Dendritic cell treated with granulocyte-macrophage colony-stimulating factor and Interleukin-4, amounts not matched to agents 40 ng/mL and 50 ng/mL, for 4 days (primary cell): ENCODE data around the gene RAB8A.
"Not testable (repeated sequence)": the region's sequence is repeated elsewhere in the genome, so short reads cannot be mapped to it uniquely, and the experiment has no call there.

Source experiments
- H3K27ac Mint-ChIP-seq: one replicate; pipeline ENCODE4 v1.8.0; 2022; ENCODE audit warnings: mild to moderate bottlenecking, mixed read lengths
- H3K27me3 Mint-ChIP-seq: one replicate; pipeline ENCODE4 v1.8.0; 2022; ENCODE audit warnings: mild to moderate bottlenecking, mixed read lengths
- H3K36me3 Mint-ChIP-seq: one replicate; pipeline ENCODE4 v1.8.0; 2022; ENCODE audit warnings: low read depth, mixed read lengths
- H3K4me1 Mint-ChIP-seq: one replicate; pipeline ENCODE4 v1.8.0; 2022; ENCODE audit warnings: low read depth, mixed read lengths
- H3K4me3 Mint-ChIP-seq: one replicate; pipeline ENCODE4 v1.8.0; 2022; ENCODE audit warnings: mild to moderate bottlenecking, moderate library complexity, mixed read lengths
- H3K9me3 Mint-ChIP-seq: one replicate; pipeline ENCODE4 v1.8.0; 2022; ENCODE audit warnings: mixed read lengths
- intact Hi-C: fragments of 100-400 bp; cut with micrococcal nuclease; formaldehyde crosslinking; loops from one replicate; pipeline ENCODE4 v1.15.0; 2022

Gene RAB8A

DNA sequence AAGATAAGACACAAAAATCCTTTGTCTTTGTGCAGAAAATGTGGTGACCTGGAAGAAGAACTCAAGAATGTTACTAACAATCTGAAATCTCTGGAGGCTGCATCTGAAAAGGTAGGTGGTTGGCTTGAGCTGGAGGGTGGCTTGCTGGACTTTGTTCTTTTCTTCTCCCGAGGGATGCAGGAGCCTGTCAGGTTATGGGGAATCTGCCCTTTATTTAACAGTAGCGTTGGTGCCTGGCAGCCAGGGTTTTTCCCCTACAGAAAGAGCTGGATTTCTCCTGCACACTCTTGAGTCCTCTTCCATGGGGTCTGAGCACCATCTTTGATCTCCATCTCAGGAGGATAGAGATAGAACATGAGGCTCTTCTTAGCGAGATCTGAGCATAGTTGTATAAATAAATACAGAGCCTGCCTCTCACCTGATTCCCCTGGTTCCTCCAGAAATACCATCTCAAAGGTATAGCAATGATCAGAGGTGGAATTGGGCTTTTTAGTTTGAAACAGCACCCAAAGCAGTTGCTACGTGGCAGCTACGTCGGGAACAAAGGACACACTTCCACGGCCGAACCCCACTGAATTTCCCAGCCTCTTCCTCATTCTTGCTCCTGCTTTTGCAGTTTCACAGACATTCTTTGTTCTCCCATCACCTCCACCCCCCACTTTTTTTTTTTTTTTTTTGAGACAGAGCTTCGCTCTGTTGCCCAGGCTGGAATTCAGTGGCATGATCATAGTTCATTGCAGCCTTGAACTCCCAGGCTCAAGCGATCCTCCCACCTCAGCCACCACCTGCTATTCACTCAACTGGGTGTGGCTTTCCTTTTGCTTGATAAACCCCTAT lies 22.5 kb upstream of the RAB8A start:
- Mint-ChIP-seq H3K4me3 (no peak overlapping the region), H3K27me3 (no peaks in the 10 kb centered on the region), H3K36me3 (peaks cover 100% of the 10 kb centered on the region), H3K9me3 (no peaks in the 10 kb centered on the region), H3K27ac (peak overlapping the region; percentile 59), H3K4me1 (peaks cover 41% of the 10 kb centered on the region)
- intact Hi-C loops, result no loop called here

DNA sequence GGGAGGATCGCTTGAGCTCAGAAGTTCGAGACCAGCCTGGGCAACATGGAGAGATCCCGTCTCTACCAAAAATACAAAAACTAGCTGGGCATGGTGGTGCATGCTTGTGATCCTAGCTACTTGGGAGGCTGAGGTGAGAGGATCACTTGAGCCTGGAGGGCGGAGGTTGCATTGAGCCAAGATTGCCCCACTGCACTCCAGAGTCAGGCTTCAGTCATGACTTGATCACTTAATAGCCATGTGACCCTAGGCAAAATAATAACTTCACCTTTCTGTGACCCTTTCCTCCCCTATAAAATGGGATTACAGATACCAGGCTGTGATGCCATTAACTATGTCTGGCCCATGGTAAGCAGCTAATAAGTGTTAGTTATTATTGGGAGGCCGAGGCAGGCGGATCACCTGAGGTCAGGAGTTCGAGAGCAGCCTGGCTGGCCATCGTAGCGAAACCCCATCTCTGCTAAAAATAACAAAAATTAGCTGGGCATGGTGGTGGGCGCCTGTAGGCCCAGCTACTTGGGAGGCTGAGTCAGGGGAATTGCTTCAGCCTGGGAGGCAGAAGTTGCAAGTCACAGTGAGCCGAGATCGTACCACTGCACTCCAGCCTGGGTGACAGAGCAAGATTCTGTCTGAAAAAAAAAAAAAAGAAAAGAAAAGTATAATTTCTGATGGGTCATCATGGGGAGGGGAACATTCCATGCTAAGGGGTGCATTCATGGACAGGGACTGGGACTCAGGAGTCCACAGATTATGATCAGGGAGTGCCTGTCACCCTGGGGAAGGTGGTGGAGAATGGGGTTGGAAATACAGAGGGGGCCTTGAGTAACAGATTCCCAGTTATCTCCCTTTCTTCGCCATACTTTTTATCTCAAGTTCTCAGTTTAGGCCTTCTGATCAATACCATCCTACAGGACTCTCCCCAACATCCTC lies 19.9 kb upstream of the RAB8A start:
- peaks cover 100% of the 10 kb centered on the region for H3K36me3 Mint-ChIP-seq
- no peak overlapping the region for H3K4me3 Mint-ChIP-seq
- H3K27me3 Mint-ChIP-seq, result no peaks in the 10 kb centered on the region
- H3K9me3 Mint-ChIP-seq, result no peaks in the 10 kb centered on the region
- H3K4me1 Mint-ChIP-seq, result peaks cover 21% of the 10 kb centered on the region
- no peak overlapping the region for H3K27ac Mint-ChIP-seq
- intact Hi-C loops, result no loop called here

- H3K27me3 Mint-ChIP-seq, result no peaks in the 10 kb centered on the region
- H3K4me3 Mint-ChIP-seq, result no peak overlapping the region
- intact Hi-C loops, result no loop called here
- peaks cover 100% of the 10 kb centered on the region for H3K36me3 Mint-ChIP-seq
- peaks cover 15% of the 10 kb centered on the region for H3K4me1 Mint-ChIP-seq
- H3K9me3 Mint-ChIP-seq, result no peaks in the 10 kb centered on the region
- H3K27ac Mint-ChIP-seq, result peak overlapping the region; percentile 12
These were observed 17.2 kb upstream of the RAB8A start for GRCh38 chr19:16094360-16095070.

GRCh38 chr19:16095071-16095571 lies 16.6 kb upstream of the RAB8A start:
- H3K4me1 Mint-ChIP-seq, result peaks cover 15% of the 10 kb centered on the region
- intact Hi-C loops, result no loop called here

DNA sequence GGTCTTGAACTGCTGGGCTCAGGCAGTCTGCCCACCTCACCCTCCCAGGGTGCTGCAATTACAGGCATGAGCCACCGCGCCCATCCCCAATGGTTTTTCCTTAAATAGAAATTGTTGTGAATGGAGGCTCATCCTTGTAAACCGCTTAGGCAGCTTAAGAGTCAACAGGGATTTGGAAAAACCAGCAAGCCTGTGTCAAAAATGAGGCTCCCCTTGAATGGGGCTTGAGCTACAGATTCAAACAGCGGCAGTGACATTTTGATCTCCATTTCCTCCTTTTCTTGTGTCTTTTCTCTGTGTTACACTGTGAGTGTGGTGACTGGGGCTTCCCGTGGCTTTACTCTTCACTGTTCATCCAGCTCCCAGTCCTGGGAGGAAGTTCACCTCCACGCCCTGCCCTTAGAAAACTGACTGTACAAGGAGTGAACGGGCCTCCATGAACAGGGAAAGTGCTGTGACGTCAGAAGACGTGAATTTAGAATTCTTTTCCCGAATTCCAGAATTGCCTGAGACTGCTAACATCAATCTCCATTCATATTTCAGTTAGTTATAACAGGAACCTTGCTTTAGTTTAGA lies 15.3 kb upstream of the RAB8A start:
- Mint-ChIP-seq H3K4me3 (no peak overlapping the region), H3K36me3 (peaks cover 100% of the 10 kb centered on the region), H3K27ac (peak overlapping the region; percentile 62), H3K9me3 (no peaks in the 10 kb centered on the region), H3K4me1 (peaks cover 15% of the 10 kb centered on the region), H3K27me3 (no peaks in the 10 kb centered on the region)
- intact Hi-C loops, result no loop called here

More at GRCh38 chr19:16095071-16095571, 16.6 kb upstream of the RAB8A start:
- Mint-ChIP-seq H3K27ac (peak overlapping the region; percentile 12), H3K9me3 (no peaks in the 10 kb centered on the region), H3K27me3 (no peaks in the 10 kb centered on the region), H3K4me3 (no peak overlapping the region), H3K36me3 (peaks cover 100% of the 10 kb centered on the region)

DNA sequence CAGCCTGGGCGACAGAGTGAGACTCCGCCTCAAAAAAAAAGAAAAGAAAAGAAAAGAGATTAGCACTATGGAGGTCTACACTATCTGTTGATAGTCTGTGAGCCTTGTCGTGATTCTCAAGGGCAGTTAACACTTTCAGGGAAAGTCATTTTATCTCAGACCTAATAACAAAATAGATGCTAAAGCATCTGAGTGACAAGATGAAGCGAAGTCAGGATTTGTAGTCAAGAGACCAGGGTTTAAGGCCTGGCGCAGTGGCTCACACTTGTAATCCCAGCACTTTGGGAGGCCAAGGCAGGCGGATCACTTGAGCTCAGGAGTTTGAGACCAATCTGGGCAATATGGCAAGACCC lies 13.3 kb upstream of the RAB8A start:
- H3K4me1 Mint-ChIP-seq, result peaks cover 18% of the 10 kb centered on the region
- intact Hi-C loops, result no loop called here
- no peak overlapping the region for H3K27ac Mint-ChIP-seq
- H3K27me3 Mint-ChIP-seq, result no peaks in the 10 kb centered on the region
- H3K4me3 Mint-ChIP-seq, result no peak overlapping the region
- no peaks in the 10 kb centered on the region for H3K9me3 Mint-ChIP-seq
- H3K36me3 Mint-ChIP-seq, result peaks cover 100% of the 10 kb centered on the region

DNA sequence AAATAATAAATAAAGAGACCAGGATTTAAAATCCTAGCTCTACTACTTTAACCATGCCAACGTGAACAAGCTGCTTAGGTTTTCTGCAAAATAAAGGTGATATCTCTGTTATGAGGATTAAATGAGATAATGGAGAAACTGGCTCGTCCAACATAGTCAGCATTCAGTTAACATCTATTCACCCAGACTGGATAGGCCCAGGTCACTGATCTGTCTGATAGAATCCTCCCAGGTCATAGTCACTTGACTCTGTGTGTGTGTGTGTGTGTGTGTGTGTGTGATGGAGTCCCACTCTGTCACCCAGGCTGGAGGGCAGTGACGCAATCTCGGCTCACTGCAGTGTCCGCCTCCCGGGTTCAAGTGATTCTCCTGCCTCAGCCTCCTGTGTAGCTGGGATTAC lies 12.9 kb upstream of the RAB8A start:
- Mint-ChIP-seq H3K4me3 (no peak overlapping the region), H3K9me3 (no peaks in the 10 kb centered on the region), H3K36me3 (peaks cover 100% of the 10 kb centered on the region), H3K27me3 (no peaks in the 10 kb centered on the region), H3K4me1 (peaks cover 19% of the 10 kb centered on the region), H3K27ac (no peak overlapping the region)
- intact Hi-C loops, result no loop called here

DNA sequence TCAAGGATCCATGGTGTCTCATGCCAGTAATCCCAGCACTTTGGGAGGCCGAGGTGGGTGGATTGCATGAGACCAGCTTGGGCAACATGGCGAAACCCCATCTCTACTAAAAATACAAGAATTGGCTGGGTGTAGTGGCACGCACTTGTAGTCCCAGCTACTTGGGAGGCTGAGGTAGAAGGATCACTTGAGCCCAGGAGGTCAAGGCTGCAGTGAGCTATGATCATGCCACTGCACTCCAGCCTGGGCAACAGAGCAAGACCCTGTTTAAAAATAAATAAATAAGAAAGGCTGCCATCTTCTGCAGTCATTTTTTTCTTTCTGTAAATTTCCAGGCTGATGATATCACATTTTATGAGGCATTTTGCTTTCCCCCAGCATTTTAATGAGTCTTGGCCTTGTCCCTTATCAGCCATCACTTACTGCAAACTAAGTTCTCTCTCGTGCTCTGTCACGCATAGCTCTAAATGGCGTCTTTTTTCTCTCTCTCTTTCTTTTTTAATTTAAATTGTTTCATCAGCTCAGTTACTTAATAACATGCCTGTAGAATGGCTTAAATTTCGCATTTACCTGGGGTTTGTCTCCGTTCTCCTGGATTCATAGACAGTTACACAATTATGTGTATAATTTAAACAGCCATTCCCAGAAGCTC lies 12.2 kb upstream of the RAB8A start:
- Mint-ChIP-seq H3K36me3 (peaks cover 96% of the 10 kb centered on the region), H3K4me1 (peaks cover 25% of the 10 kb centered on the region)
- H3K27me3 Mint-ChIP-seq, intact Hi-C loops, H3K9me3 Mint-ChIP-seq, H3K27ac Mint-ChIP-seq, H3K4me3 Mint-ChIP-seq: not testable (repeated sequence)

DNA sequence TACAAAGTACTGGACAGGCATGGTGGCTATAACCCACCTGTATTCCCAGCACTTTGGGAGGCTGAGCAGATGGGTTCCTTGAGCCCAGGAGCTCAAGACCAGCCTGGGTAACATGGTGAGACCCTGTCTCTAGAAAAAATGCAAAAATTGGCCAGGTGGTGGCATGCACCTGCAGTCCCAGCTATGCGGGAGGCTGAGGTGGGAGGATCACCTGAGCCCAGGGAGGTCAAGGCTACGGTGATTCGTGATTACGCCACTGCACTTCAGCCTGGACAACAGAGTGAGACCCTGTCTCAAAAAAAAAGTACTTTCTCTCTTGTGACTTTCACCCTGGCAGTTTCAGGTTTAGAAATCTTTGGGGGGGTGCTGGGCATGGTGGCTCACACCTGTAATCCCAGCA lies 11.2 kb upstream of the RAB8A start:
- Mint-ChIP-seq H3K27ac (no peak overlapping the region), H3K27me3 (no peaks in the 10 kb centered on the region), H3K9me3 (no peaks in the 10 kb centered on the region), H3K4me1 (peaks cover 35% of the 10 kb centered on the region), H3K36me3 (peaks cover 85% of the 10 kb centered on the region), H3K4me3 (no peak overlapping the region)
- intact Hi-C loops, result no loop called here

DNA sequence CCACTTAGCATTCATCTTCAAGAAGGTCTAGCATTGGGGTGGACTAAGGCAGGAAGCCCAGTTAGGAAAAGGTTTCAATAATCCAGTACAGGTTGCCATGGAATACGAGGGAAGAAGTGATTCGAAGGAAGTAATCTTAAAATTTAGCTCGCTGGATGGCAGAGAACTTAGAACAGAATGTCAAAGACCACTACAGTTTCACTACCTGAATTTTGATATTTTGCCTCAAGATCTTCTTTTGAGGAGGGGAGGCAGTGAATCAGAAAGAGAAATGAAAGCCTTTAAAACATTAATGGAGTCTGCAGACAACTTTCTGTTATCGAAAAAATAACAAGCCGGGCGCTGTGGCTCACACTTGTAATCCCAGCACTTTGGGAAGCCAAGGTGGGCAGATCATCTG lies 7.0 kb upstream of the RAB8A start:
- peak overlapping the region; percentile 68 for H3K27ac Mint-ChIP-seq
- intact Hi-C loops, result no loop called here
- peaks cover 43% of the 10 kb centered on the region for H3K36me3 Mint-ChIP-seq
- peaks cover 36% of the 10 kb centered on the region for H3K4me1 Mint-ChIP-seq
- H3K4me3 Mint-ChIP-seq, result no peak overlapping the region
- no peaks in the 10 kb centered on the region for H3K9me3 Mint-ChIP-seq
- no peaks in the 10 kb centered on the region for H3K27me3 Mint-ChIP-seq

GRCh38 chr19:16106121-16106520 lies 5.6 kb upstream of the RAB8A start:
- peak overlapping the region; percentile 15 for H3K27ac Mint-ChIP-seq
- intact Hi-C loops, result no loop called here
- H3K36me3 Mint-ChIP-seq, result peaks cover 29% of the 10 kb centered on the region
- no peaks in the 10 kb centered on the region for H3K9me3 Mint-ChIP-seq
- peaks cover 36% of the 10 kb centered on the region for H3K4me1 Mint-ChIP-seq
- no peaks in the 10 kb centered on the region for H3K27me3 Mint-ChIP-seq
- H3K4me3 Mint-ChIP-seq, result no peak overlapping the region

DNA sequence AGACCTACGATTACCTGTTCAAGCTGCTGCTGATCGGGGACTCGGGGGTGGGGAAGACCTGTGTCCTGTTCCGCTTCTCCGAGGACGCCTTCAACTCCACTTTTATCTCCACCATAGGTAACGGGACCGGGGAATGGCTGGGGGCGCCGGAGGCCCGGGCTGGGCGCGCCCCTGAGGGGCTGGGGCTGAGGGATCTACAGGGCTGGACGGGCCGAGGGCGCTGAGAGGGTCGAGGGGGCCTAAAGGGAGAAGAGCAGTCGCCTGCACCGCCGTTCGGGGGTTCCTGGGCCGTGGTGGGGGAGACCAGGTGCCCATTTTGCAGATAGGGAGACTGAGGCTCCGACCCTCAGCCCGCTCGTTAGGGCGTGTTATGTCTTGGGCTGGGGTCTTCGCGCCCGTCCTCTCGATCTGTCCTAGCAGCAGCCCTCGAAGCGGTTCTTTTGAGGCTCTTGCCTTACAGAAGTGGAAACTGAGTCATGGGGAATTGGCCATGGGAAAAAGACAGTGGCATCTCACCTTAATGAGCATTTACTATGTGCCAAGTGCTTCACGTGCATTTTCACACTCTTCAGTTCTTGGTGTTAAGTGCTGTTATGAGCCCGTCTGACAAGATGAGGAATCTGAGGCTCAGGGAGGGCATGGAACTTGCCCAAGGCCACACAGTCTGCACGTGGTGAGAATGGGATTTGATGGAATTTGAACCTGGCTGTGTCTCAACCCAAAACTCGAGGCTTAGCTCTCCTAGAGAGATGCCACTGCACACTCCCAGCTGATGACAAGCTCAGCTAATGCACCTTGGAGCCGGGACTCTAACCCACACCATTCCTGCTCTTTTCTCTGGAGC lies 442 bp downstream of the RAB8A start:
- no peaks in the 10 kb centered on the region for H3K9me3 Mint-ChIP-seq
- peaks cover 52% of the 10 kb centered on the region for H3K36me3 Mint-ChIP-seq
- intact Hi-C loops, result loop anchor here (1.0 to 5.0 kb wide), 4 partner anchors 7 to 73 kb away; partner anchors contain the start of gene FAM32A

More for the DNA sequence above, 442 bp downstream of the RAB8A start:
- H3K27ac Mint-ChIP-seq, result peak overlapping the region; percentile 99
- no peaks in the 10 kb centered on the region for H3K27me3 Mint-ChIP-seq
- H3K4me1 Mint-ChIP-seq, result peaks cover 45% of the 10 kb centered on the region
- H3K4me3 Mint-ChIP-seq, result peak overlapping the region; percentile 94
